Endodermal cell (in vitro differentiated cells): ENCODE measurements around the gene NR1H3. TPM values are rescaled to one million over a fixed set of nuclear protein-coding genes. Genes with fewer than 3 reads are reported as not detected.

Source experiments
- DNase-seq: peaks from one replicate; pipeline ENCODE4 v3.0.0-alpha.2; 2017
- H3K27ac ChIP-seq: 2 replicates; pipeline ENCODE4 v1.5.1; 2013; ENCODE audit warnings: mild to moderate bottlenecking, low read depth, low read length, moderate library complexity
- H3K27me3 ChIP-seq: 2 replicates; pipeline ENCODE4 v1.6.1; 2013; ENCODE audit warnings: mild to moderate bottlenecking, low read length, moderate library complexity; ENCODE audit not compliant: insufficient read depth, control insufficient read depth, poor library complexity, severe bottlenecking
- H3K36me3 ChIP-seq: 2 replicates; pipeline ENCODE4 v1.7.0; 2013; ENCODE audit warnings: mild to moderate bottlenecking, low read length, moderate library complexity; ENCODE audit not compliant: control insufficient read depth, insufficient read depth
- H3K4me1 ChIP-seq: one replicate; pipeline ENCODE4 v1.7.0; 2013; ENCODE audit warnings: low read length; ENCODE audit not compliant: control insufficient read depth, insufficient read depth
- H3K4me3 ChIP-seq: 2 replicates; pipeline ENCODE4 v1.5.1; 2013; ENCODE audit warnings: mild to moderate bottlenecking, low read length, moderate library complexity
- H3K9ac ChIP-seq: 2 replicates; pipeline ENCODE4 v1.6.1; 2013; ENCODE audit warnings: mild to moderate bottlenecking, low read length, moderate library complexity; ENCODE audit not compliant: poor library complexity, severe bottlenecking; ENCODE audit errors: extremely low read depth
- H3K9me3 ChIP-seq: 2 replicates; pipeline ENCODE4 v1.6.1; 2013; ENCODE audit warnings: mild to moderate bottlenecking, low read length, moderate library complexity; ENCODE audit not compliant: control insufficient read depth
- H3K27ac Mint-ChIP-seq: 2 replicates; pipeline ENCODE4 v1.8.0; 2020; ENCODE audit warnings: mixed read lengths
- H3K27me3 Mint-ChIP-seq: 2 replicates; pipeline ENCODE4 v1.8.0; 2021; ENCODE audit warnings: mild to moderate bottlenecking, mixed read lengths; ENCODE audit not compliant: insufficient read depth
- H3K36me3 Mint-ChIP-seq: 2 replicates; pipeline ENCODE4 v1.8.0; 2020; ENCODE audit warnings: low read depth, mixed read lengths
- H3K4me1 Mint-ChIP-seq: 2 replicates; pipeline ENCODE4 v1.8.0; 2020; ENCODE audit warnings: mixed read lengths
- H3K4me3 Mint-ChIP-seq: 2 replicates; pipeline ENCODE4 v1.8.0; 2020; ENCODE audit warnings: mild to moderate bottlenecking, moderate library complexity, mixed read lengths
- H3K9me3 Mint-ChIP-seq: 2 replicates; pipeline ENCODE4 v1.8.0; 2020; ENCODE audit warnings: mild to moderate bottlenecking, mixed read lengths
- CTCF ChIP-seq: fragments of 200-600 bp; sonication (generic); conservative IDR thresholded peaks from 2 replicates; pipeline ENCODE4 v1.5.0; 2021; ENCODE audit warnings: antibody characterized with exemption, mild to moderate bottlenecking
- WGBS, 2 experiments: methylation state at CpG; one replicate each; pipeline versions ENCODE4 v1.1.5 to v1.1.7; 2013; ENCODE audit warnings: missing lambda C conversion rate in 2 of 2, mixed read lengths in 1 of 2; ENCODE audit not compliant: insufficient coverage in 1 of 2, insufficient read length in 1 of 2; 5-methylcytosine and 5-hydroxymethylcytosine counted together
- total RNA-seq, 2 donors: library from RNA; stranded (reverse); fragmentation: NEBNext Ultra II Directional in 1 of 2; extraction: Animal tissue kit (Norgen Biotek cat#: 25700) in 1 of 2; gene quantifications; 2 replicates in 1 of 2; 3 replicates in 1 of 2; pipeline ENCODE4 v1.2.1, GENCODE V29; 2021

The NR1H3 gene
- total RNA-seq, 2 donors from 2014 or later, result 29.4 to 34.6 TPM

- H3K4me1 ChIP-seq, result no peaks in the 10 kb centered on the region
These were observed 41.5 kb upstream of the NR1H3 start for GRCh38 chr11:47216121-47216798.

GRCh38 chr11:47220401-47220821 is 37.4 kb upstream of the NR1H3 start:
- H3K4me3 Mint-ChIP-seq, result no peak overlapping the region
- WGBS, 2 experiments, result 100% methylated on average over 1 of the region's 1 CpG; no CpG with 5 or more reads in 1 of the 2 experiments

More at GRCh38 chr11:47216121-47216798, 41.5 kb upstream of the NR1H3 start:
- H3K27ac Mint-ChIP-seq, result peak overlapping the region; percentile 14
- Histone ChIP-seq H3K27me3 (no peaks in the 10 kb centered on the region), H3K36me3 (peaks cover 5% of the 10 kb centered on the region), H3K9ac (no peak overlapping the region), H3K9me3 (no peaks in the 10 kb centered on the region), H3K4me3 (peak overlapping the region; percentile 84), H3K27ac (no peak overlapping the region)
- H3K4me3 Mint-ChIP-seq, result peak overlapping the region; percentile 76
- peaks cover 4% of the 10 kb centered on the region for H3K36me3 Mint-ChIP-seq
- peaks cover 9% of the 10 kb centered on the region for H3K4me1 Mint-ChIP-seq
- no peak for TF ChIP-seq CTCF
- H3K27me3 Mint-ChIP-seq, result no peaks in the 10 kb centered on the region
- DNase-seq, result peak; percentile 60
- 44 to 57% methylated on average over 12 of the region's 12 CpGs for WGBS, 2 experiments
- H3K9me3 Mint-ChIP-seq, result no peaks in the 10 kb centered on the region

GRCh38 chr11:47222696-47223095 is 35.1 kb upstream of the NR1H3 start:
- Mint-ChIP-seq H3K27ac (no peak overlapping the region), H3K36me3 (peaks cover 24% of the 10 kb centered on the region), H3K9me3 (no peaks in the 10 kb centered on the region), H3K4me3 (no peak overlapping the region), H3K4me1 (no peaks in the 10 kb centered on the region), H3K27me3 (no peaks in the 10 kb centered on the region)
- no peak for TF ChIP-seq CTCF
- Histone ChIP-seq H3K4me3 (no peak overlapping the region), H3K36me3 (peaks cover 24% of the 10 kb centered on the region), H3K27ac (no peak overlapping the region), H3K9ac (no peak overlapping the region), H3K9me3 (no peaks in the 10 kb centered on the region), H3K4me1 (no peaks in the 10 kb centered on the region), H3K27me3 (no peaks in the 10 kb centered on the region)
- no peak for DNase-seq
- 100% methylated on average over 2 of the region's 2 CpGs for whole genome bisulfite sequencing, 2 experiments

More at GRCh38 chr11:47220401-47220821, 37.4 kb upstream of the NR1H3 start:
- Histone ChIP-seq H3K9me3 (no peaks in the 10 kb centered on the region), H3K27me3 (no peaks in the 10 kb centered on the region), H3K4me1 (no peaks in the 10 kb centered on the region), H3K27ac (peak overlapping the region; percentile 1), H3K36me3 (peaks cover 12% of the 10 kb centered on the region), H3K9ac (no peak overlapping the region), H3K4me3 (no peak overlapping the region)
- no peak for TF ChIP-seq CTCF
- Mint-ChIP-seq H3K4me1 (peaks cover 7% of the 10 kb centered on the region), H3K36me3 (peaks cover 13% of the 10 kb centered on the region), H3K9me3 (no peaks in the 10 kb centered on the region), H3K27ac (no peak overlapping the region), H3K27me3 (no peaks in the 10 kb centered on the region)
- no peak for DNase-seq
